NCI-H226 (cell line): ENCODE measurements around the gene SKAP1.
"Not testable (repeated sequence)": the region's sequence is repeated elsewhere in the genome, so short reads cannot be mapped to it uniquely, and the experiment has no call there.

Experiments
- DNase-seq: peaks from one replicate; pipeline ENCODE4 v3.0.0-alpha.2; 2015

The SKAP1 gene

GRCh38 chr17:48360861-48361633, 69.0 kb downstream of the SKAP1 start:
- not testable (repeated sequence) for DNase-seq

- DNase-seq = no peak
Measured at GRCh38 chr17:48357779-48358602, 72.0 kb downstream of the SKAP1 start.

DNA sequence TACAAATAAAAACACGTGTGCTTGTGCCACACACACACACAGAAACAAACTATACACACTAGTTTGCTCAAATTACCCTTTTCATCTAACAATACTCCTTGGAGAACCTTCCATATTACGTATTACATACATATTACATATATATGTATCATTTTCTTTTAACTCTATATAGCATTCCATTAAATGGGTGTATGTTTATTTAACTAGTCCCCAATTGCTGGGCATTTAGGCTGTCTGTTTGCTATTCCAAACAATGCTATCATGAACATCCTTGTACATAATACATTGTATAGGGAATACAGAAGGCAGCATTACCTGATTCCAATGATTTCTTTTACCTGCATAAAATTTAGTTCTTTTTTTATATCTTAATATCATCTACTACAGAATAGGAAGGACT, 73.1 kb downstream of the SKAP1 start:
- no peak for DNase-seq

GRCh38 chr17:48352630-48353029, 77.4 kb downstream of the SKAP1 start:
- no peak for DNase-seq

DNA sequence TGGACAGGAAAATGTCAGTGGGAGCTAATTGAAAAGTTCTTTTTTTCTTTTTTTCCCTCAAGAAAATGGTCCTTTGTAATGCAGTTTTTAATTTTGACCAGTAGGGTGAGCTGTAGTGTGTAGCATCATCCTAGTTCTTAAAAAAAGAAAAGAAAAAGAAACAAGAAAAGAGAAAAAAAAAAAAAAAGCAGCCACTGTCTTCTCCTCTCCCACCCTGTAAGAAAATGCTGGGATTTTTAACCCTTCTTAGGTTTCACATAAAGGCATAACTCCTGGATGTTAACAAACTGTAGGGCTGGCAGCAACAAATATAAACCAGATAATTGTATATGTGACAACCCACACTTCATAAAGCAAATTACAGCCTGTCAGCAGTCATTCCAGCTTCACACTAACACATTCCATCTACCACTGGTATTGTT, 78.1 kb downstream of the SKAP1 start:
- DNase-seq = no peak

DNA sequence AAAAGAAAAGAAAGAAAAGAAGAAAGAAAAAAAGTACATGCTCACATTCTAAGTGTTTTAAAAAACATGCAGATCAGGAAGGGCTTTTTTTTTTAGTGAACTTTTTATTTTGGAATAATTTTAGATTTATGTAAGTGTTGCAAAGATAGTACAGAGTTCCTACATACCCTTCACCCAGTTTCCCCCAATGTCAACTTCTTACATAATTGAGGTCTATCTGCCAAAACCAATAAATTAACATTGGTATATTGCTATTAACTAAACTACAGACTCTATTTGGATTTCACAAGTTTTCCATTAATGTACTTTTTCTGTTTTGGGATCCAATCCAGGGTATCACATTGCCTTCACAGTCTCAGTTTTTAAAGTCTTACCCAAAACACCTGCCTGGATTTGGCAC, 81.7 kb downstream of the SKAP1 start:
- no peak for DNase-seq

GRCh38 chr17:48347177-48347576, 82.8 kb downstream of the SKAP1 start:
- DNase-seq = no peak

DNA sequence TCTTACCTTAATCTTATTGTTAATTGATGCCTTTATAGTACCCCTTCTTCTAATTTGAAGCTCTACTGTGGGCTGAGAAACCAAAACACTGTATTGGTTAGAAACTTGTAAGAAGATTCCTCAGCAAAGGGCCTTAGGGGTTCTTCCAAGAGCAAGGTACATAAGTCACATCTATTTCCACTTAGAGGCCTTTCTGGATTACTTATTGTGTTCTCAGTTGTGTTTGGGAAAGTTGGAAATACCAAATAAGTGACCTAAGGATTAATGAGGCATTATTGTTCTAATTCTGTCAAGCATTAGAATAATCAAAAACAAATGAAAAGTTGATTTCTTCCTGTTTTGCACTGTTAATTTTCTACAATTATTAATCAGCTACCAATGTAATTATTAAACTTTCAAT, 85.8 kb downstream of the SKAP1 start:
- DNase-seq = no peak

DNA sequence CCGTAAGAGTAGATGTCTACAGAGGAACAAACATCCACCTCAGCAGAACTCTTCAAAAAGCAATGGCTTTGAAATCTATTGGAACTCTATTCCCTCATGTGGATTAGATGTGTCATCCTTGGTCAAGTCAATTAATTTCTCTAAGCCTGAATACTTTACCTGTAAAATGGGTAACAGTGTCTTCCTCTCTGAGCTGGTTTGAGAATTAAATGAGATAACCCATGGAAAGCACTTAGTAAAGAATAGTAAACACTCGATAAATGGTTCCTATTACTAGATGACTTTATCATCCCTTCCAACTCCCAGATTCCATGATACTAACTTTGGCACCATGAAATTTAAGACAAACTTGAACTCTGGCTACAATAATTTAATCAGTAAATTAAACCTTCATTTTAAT, 89.1 kb downstream of the SKAP1 start:
- no peak for DNase-seq

DNA sequence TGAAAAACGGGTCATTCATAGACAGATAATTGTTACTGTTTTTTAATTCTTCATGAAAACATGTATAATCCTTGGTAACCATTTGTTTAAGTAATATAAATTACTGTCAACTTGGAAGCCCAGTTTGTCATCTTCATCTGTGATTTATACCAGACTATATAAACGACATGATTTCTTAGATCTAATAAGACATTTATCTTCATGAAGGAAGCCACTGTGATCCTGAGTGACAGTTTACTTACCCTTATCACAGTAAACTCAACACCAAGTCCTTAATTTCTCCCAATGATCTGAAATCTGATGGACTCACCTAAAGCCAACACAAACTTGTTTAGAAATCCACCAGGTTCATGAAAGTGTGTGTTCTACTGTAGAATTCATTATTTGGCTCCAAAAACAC, 91.3 kb downstream of the SKAP1 start:
- DNase-seq = no peak

GRCh38 chr17:48337903-48338302, 92.1 kb downstream of the SKAP1 start:
- not testable (repeated sequence) for DNase-seq

DNA sequence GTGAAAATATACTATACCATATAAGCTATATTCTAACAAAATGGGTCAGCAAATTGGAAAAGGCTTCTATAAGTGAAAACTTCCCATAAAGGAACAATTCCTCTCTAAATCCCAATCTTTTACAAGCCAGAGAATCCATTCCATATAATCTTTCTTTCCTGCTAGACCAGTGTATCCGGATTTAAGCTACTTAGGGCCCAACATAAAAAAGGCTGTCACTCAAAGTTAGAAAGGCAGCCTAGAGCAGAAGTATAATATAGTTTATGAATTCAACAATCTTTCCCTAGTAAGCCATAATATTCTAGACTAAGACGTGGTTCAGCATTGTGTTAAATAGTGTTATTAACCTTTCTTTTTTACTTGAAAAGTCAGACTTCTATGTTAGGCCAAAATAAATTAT, 93.0 kb downstream of the SKAP1 start:
- no peak for DNase-seq

- DNase-seq = peak; percentile 27
Measured at GRCh38 chr17:48335858-48336500, 94.0 kb downstream of the SKAP1 start.

GRCh38 chr17:48335146-48335784, 94.7 kb downstream of the SKAP1 start:
- no peak for DNase-seq

- DNase-seq = peak; percentile 57
Measured at GRCh38 chr17:48333034-48333530, 96.9 kb downstream of the SKAP1 start.

GRCh38 chr17:48330887-48331286, 99.1 kb downstream of the SKAP1 start:
- DNase-seq = no peak

GRCh38 chr17:48330421-48330820, 99.6 kb downstream of the SKAP1 start:
- no peak for DNase-seq

DNA sequence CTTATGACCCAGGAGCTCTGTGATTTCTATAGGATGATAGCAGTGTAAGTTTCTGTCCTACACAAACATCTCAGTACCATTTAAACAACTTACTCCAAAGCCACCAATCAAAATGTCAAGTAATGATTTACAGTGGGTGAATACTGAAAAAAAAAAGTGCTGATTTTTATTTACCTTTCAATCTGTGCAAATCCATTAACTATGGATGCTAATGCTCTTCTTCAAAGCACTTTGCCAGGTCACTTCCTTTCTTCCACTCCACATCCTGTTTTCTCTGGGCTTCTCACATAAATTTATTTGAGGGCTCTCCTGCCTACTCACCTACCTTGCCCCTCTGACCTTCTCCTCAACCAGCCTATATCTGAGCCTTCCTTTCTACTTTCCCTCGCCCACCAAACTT, 101.6 kb downstream of the SKAP1 start:
- DNase-seq = no peak

GRCh38 chr17:48326310-48326709, 103.7 kb downstream of the SKAP1 start:
- DNase-seq = no peak

DNA sequence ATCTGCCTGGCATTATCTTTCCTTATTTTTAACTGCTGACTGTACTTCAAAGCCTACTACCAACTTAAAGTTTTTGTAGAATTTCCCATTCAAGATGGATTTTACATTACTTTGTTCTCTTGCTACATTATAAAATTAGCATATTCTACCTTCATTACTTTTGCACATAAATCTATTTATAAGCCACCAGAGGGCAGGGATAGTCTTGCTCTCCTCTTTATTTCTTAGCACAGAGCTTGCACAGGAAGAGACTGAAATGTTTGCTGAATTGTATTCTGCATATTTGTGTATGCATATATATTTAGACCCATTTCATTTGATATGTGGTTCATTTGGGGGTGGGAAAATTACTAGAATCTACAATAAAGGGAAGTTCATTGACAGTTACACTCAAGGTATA, 108.0 kb downstream of the SKAP1 start:
- DNase-seq = no peak

DNA sequence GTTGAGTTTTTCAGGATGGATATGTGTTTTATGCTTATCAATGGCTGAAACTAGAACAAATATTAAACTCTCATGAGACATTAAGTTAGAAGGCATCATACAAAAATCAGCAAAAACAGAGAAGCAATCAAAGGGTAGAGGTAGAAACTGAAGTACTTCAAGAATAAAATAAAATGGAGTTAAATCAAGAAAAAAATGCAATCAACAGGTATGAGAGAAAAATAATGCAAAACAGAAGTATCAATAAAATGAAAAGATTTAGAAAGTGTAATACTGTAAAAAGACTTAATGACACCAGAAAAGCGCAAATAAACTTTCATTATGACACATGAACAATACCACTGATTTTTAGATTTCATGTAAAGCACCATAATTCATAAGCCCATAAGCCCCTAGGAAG, 112.3 kb downstream of the SKAP1 start:
- no peak for DNase-seq

- peak; percentile 24 for DNase-seq
Measured at GRCh38 chr17:48314716-48315115, 115.3 kb downstream of the SKAP1 start.
